ENCODE results near the gene CADM4.

DNA sequence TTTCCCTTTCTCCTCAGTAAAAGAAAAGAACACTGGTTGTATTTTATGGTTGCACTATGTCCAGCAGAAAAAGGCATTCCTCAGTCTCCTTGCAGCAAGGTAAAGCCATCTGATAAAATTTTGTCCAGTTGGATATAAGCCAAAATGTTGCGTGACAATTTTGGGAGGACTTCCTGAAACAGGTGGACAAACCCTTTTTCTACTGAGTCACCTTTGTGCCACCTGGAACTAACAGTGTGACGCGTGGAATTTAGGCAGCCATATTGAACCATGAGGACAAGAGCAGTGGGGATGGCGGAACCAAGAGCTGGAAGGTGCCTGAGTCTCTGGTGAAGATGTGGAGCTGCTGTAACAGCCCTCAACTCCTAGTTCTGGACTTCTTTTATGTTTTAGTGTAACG, 8.2 kb downstream of the CADM4 start:
- TF ChIP-seq, protein P1, sequence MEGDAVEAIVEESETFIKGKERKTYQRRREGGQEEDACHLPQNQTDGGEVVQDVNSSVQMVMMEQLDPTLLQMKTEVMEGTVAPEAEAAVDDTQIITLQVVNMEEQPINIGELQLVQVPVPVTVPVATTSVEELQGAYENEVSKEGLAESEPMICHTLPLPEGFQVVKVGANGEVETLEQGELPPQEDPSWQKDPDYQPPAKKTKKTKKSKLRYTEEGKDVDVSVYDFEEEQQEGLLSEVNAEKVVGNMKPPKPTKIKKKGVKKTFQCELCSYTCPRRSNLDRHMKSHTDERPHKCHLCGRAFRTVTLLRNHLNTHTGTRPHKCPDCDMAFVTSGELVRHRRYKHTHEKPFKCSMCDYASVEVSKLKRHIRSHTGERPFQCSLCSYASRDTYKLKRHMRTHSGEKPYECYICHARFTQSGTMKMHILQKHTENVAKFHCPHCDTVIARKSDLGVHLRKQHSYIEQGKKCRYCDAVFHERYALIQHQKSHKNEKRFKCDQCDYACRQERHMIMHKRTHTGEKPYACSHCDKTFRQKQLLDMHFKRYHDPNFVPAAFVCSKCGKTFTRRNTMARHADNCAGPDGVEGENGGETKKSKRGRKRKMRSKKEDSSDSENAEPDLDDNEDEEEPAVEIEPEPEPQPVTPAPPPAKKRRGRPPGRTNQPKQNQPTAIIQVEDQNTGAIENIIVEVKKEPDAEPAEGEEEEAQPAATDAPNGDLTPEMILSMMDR (IDR thresholded peaks at IDR 0.05; ENCODE audit: low read depth, low read length, missing input control) = no peak
- TF ChIP-seq, protein P2, sequence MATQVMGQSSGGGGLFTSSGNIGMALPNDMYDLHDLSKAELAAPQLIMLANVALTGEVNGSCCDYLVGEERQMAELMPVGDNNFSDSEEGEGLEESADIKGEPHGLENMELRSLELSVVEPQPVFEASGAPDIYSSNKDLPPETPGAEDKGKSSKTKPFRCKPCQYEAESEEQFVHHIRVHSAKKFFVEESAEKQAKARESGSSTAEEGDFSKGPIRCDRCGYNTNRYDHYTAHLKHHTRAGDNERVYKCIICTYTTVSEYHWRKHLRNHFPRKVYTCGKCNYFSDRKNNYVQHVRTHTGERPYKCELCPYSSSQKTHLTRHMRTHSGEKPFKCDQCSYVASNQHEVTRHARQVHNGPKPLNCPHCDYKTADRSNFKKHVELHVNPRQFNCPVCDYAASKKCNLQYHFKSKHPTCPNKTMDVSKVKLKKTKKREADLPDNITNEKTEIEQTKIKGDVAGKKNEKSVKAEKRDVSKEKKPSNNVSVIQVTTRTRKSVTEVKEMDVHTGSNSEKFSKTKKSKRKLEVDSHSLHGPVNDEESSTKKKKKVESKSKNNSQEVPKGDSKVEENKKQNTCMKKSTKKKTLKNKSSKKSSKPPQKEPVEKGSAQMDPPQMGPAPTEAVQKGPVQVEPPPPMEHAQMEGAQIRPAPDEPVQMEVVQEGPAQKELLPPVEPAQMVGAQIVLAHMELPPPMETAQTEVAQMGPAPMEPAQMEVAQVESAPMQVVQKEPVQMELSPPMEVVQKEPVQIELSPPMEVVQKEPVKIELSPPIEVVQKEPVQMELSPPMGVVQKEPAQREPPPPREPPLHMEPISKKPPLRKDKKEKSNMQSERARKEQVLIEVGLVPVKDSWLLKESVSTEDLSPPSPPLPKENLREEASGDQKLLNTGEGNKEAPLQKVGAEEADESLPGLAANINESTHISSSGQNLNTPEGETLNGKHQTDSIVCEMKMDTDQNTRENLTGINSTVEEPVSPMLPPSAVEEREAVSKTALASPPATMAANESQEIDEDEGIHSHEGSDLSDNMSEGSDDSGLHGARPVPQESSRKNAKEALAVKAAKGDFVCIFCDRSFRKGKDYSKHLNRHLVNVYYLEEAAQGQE (IDR thresholded peaks at IDR 0.05) = no peak
- no peak for TF ChIP-seq RAD21 (IDR thresholded peaks at IDR 0.05)
- no peak for TF ChIP-seq TAF1 (conservative IDR thresholded peaks at IDR 0.05)
- TF ChIP-seq, protein P3, sequence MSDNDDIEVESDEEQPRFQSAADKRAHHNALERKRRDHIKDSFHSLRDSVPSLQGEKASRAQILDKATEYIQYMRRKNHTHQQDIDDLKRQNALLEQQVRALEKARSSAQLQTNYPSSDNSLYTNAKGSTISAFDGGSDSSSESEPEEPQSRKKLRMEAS (IDR thresholded peaks at IDR 0.05) = no peak
- no peak for TF ChIP-seq EGR1 (IDR thresholded peaks at IDR 0.05; ENCODE audit: low read depth in 2 of 2)
- no peak for TF ChIP-seq RXRA (IDR thresholded peaks at IDR 0.05)
- TF ChIP-seq, protein P4, sequence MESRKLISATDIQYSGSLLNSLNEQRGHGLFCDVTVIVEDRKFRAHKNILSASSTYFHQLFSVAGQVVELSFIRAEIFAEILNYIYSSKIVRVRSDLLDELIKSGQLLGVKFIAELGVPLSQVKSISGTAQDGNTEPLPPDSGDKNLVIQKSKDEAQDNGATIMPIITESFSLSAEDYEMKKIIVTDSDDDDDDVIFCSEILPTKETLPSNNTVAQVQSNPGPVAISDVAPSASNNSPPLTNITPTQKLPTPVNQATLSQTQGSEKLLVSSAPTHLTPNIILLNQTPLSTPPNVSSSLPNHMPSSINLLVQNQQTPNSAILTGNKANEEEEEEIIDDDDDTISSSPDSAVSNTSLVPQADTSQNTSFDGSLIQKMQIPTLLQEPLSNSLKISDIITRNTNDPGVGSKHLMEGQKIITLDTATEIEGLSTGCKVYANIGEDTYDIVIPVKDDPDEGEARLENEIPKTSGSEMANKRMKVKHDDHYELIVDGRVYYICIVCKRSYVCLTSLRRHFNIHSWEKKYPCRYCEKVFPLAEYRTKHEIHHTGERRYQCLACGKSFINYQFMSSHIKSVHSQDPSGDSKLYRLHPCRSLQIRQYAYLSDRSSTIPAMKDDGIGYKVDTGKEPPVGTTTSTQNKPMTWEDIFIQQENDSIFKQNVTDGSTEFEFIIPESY (IDR thresholded peaks at IDR 0.05) = no peak
- TF ChIP-seq YY1 (IDR thresholded peaks at IDR 0.05) = no peak
- TF ChIP-seq, protein P5, sequence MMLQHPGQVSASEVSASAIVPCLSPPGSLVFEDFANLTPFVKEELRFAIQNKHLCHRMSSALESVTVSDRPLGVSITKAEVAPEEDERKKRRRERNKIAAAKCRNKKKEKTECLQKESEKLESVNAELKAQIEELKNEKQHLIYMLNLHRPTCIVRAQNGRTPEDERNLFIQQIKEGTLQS (IDR thresholded peaks at IDR 0.05) = no peak

Data from liver (tissue), 3 donors.